CD4-positive, alpha-beta T cell (primary cell): ENCODE data around the gene MED8. TPM values are rescaled to one million over a fixed set of nuclear protein-coding genes. Genes with fewer than 3 reads are reported as not detected.

Experiments
- ATAC-seq: fragments of 200-7000 bp; cut with Tn5 transposase; one replicate; pipeline ENCODE4 v1.10.0; 2022; ENCODE audit warnings: mild to moderate bottlenecking; ENCODE audit not compliant: poor library complexity
- CTCF ChIA-PET: fragments of 350-600 bp; sonication (Branson Sonifier 250); formaldehyde crosslinking; loops from one replicate; lab custom pipeline; 2021; ENCODE audit warnings: antibody characterized with exemption, inconsistent platforms; lab: Charles Lee
- POLR2A ChIA-PET: fragments of 350-600 bp; sonication (Branson Sonifier 250); formaldehyde crosslinking; loops from one replicate; lab custom pipeline; 2021; ENCODE audit warnings: antibody characterized with exemption, inconsistent platforms; lab: Charles Lee
- DNase-seq, 14 experiments: peaks; one replicate each; pipeline ENCODE4 v3.0.0-alpha.2; 2013 to 2020; ENCODE audit warnings: mixed read lengths in 2 of 14
- H3K27ac ChIP-seq, 2 donors: one replicate each; pipeline versions ENCODE4 v1.5.1 to v1.7.0; 2013; ENCODE audit warnings: low read length in 2 of 2, low read depth in 1 of 2, mild to moderate bottlenecking in 1 of 2
- H3K27me3 ChIP-seq, 2 experiments: 1 replicate in 1 of 2; 2 replicates in 1 of 2; pipeline versions ENCODE4 v1.6.1 to v1.7.0; 2013; ENCODE audit warnings: low read length in 2 of 2, control low read depth in 1 of 2, mild to moderate bottlenecking in 1 of 2, moderate library complexity in 1 of 2; ENCODE audit not compliant: insufficient read depth in 2 of 2, control insufficient read depth in 1 of 2
- H3K36me3 ChIP-seq: one replicate; pipeline ENCODE4 v1.6.1; 2013; ENCODE audit warnings: low read length, control low read depth; ENCODE audit not compliant: insufficient read depth
- H3K4me1 ChIP-seq: one replicate; pipeline ENCODE4 v1.6.1; 2013; ENCODE audit warnings: low read length, control low read depth; ENCODE audit not compliant: insufficient read depth
- H3K4me3 ChIP-seq: one replicate; pipeline ENCODE4 v1.5.1; 2013; ENCODE audit warnings: mild to moderate bottlenecking, low read length, moderate library complexity
- H3K9me3 ChIP-seq, 2 experiments: 1 replicate in 1 of 2; 2 replicates in 1 of 2; pipeline versions ENCODE4 v1.6.1 to v1.7.0; 2013; ENCODE audit warnings: low read length in 2 of 2, mild to moderate bottlenecking in 2 of 2, control low read depth in 1 of 2, moderate library complexity in 1 of 2; ENCODE audit not compliant: control insufficient read depth in 1 of 2, insufficient read depth in 1 of 2
- H3K27ac Mint-ChIP-seq: one replicate; pipeline ENCODE4 v1.8.0; 2020; ENCODE audit warnings: mixed read lengths
- H3K27me3 Mint-ChIP-seq: one replicate; pipeline ENCODE4 v1.8.0; 2021; ENCODE audit warnings: mixed read lengths
- H3K36me3 Mint-ChIP-seq: one replicate; pipeline ENCODE4 v1.8.0; 2021; ENCODE audit warnings: low read depth, mixed read lengths
- H3K4me1 Mint-ChIP-seq: one replicate; pipeline ENCODE4 v1.8.0; 2021; ENCODE audit warnings: low read depth, mixed read lengths
- H3K4me3 Mint-ChIP-seq: one replicate; pipeline ENCODE4 v1.8.0; 2020; ENCODE audit warnings: mild to moderate bottlenecking, mixed read lengths
- H3K9me3 Mint-ChIP-seq: one replicate; pipeline ENCODE4 v1.8.0; 2020; ENCODE audit warnings: mixed read lengths
- CTCF ChIP-seq: fragments of 200-600 bp; IDR thresholded peaks from one replicate; pipeline ENCODE4 v1.8.0; 2022; ENCODE audit warnings: antibody characterized with exemption, mild to moderate bottlenecking
- intact Hi-C, 2 experiments: fragments of 100-400 bp; cut with DNase I in 1 of 2; cut with micrococcal nuclease in 1 of 2; formaldehyde crosslinking; loops; one replicate each; pipeline versions ENCODE4 v1.15.1 to v1.9.0; 2023 to 2025; cut with DNase I, micrococcal nuclease
- total RNA-seq, 174 experiments: library from RNA in 2 of 174; stranded (reverse) in 2 of 174; gene quantifications; one replicate each; pipeline ENCODE4 v1.2.3 and lab custom pipeline; 2021 to 2026

MED8 gene
- total RNA-seq, 2 experiments from 2014 or later: 14.8 to 17.6 TPM

- intact Hi-C loops: no loop called here
- no peaks in the 10 kb centered on the region for H3K27me3 ChIP-seq
- Mint-ChIP-seq H3K36me3 (peaks cover 84% of the 10 kb centered on the region), H3K27ac (no peak overlapping the region), H3K4me3 (no peak overlapping the region), H3K4me1 (peaks cover 5% of the 10 kb centered on the region), H3K9me3 (no peaks in the 10 kb centered on the region), H3K27me3 (no peaks in the 10 kb centered on the region)
- no peaks in the 10 kb centered on the region for H3K4me1 ChIP-seq
- ATAC-seq (no peak), DNase-seq (no peak)
- CTCF ChIA-PET: interaction anchor here (0.6 kb wide), 1 partner anchor 29 kb away, joined by 5 read pairs; no protein-coding TSS in a partner anchor
- no peak for TF ChIP-seq CTCF
- H3K9me3 ChIP-seq: no peaks in the 10 kb centered on the region
- H3K4me3 ChIP-seq: no peak overlapping the region
- H3K27ac ChIP-seq: no peak overlapping the region
- POLR2A ChIA-PET: no interaction called here
- H3K36me3 ChIP-seq: peaks cover 62% of the 10 kb centered on the region
Measured at GRCh38 chr1:43405876-43406234, 16.3 kb upstream of the MED8 start.

- Mint-ChIP-seq H3K4me3 (no peak overlapping the region), H3K9me3 (no peaks in the 10 kb centered on the region), H3K36me3 (peaks cover 80% of the 10 kb centered on the region), H3K27ac (no peak overlapping the region), H3K4me1 (peaks cover 5% of the 10 kb centered on the region), H3K27me3 (no peaks in the 10 kb centered on the region)
- H3K4me1 ChIP-seq: no peaks in the 10 kb centered on the region
- ChIA-PET CTCF (no interaction called here), POLR2A (no interaction called here)
- intact Hi-C loops: no loop called here
- no peak overlapping the region for H3K27ac ChIP-seq
- no peak overlapping the region for H3K4me3 ChIP-seq
- DNase-seq: no peak
- H3K9me3 ChIP-seq: no peaks in the 10 kb centered on the region
- no peak for TF ChIP-seq CTCF
- H3K36me3 ChIP-seq: peaks cover 61% of the 10 kb centered on the region
- no peak for ATAC-seq
- H3K27me3 ChIP-seq: no peaks in the 10 kb centered on the region
Measured at GRCh38 chr1:43405219-43405875, 15.7 kb upstream of the MED8 start.

GRCh38 chr1:43404353-43404752, 14.8 kb upstream of the MED8 start:
- no peak for ATAC-seq
- Mint-ChIP-seq H3K4me3 (no peak overlapping the region), H3K4me1 (peaks cover 5% of the 10 kb centered on the region), H3K27ac (no peak overlapping the region), H3K27me3 (no peaks in the 10 kb centered on the region), H3K9me3 (no peaks in the 10 kb centered on the region), H3K36me3 (peaks cover 72% of the 10 kb centered on the region)
- Histone ChIP-seq H3K9me3 (no peaks in the 10 kb centered on the region), H3K27ac (no peak overlapping the region), H3K36me3 (peaks cover 59% of the 10 kb centered on the region), H3K27me3 (no peaks in the 10 kb centered on the region), H3K4me3 (no peak overlapping the region), H3K4me1 (no peaks in the 10 kb centered on the region)
- TF ChIP-seq CTCF: no peak
- ChIA-PET CTCF (no interaction called here), POLR2A (no interaction called here)
- intact Hi-C loops: no loop called here
- no peak for DNase-seq
